Muscle layer of colon (tissue), 2 donors: ENCODE results near the gene THEM4.

Experiments
- H3K27ac ChIP-seq: one replicate; pipeline ENCODE4 v1.7.0; 2013; ENCODE audit warnings: low read depth, mild to moderate bottlenecking, low read length, moderate library complexity
- H3K27me3 ChIP-seq, 2 donors: one replicate each; pipeline ENCODE4 v1.7.0; 2013; ENCODE audit warnings: low read length in 2 of 2, mild to moderate bottlenecking in 2 of 2; ENCODE audit not compliant: insufficient read depth in 2 of 2, control insufficient read depth in 1 of 2
- H3K36me3 ChIP-seq: one replicate; pipeline ENCODE4 v1.7.0; 2013; ENCODE audit warnings: mild to moderate bottlenecking, low read length; ENCODE audit not compliant: insufficient read depth
- H3K4me1 ChIP-seq: one replicate; pipeline ENCODE4 v1.7.0; 2013; ENCODE audit warnings: mild to moderate bottlenecking, low read length; ENCODE audit not compliant: insufficient read depth
- H3K4me3 ChIP-seq, 2 donors: one replicate each; pipeline ENCODE4 v1.7.0; 2013; ENCODE audit warnings: low read length in 2 of 2, low read depth in 1 of 2, mild to moderate bottlenecking in 1 of 2, moderate library complexity in 1 of 2
- H3K9ac ChIP-seq: one replicate; pipeline ENCODE4 v1.7.0; 2013; ENCODE audit warnings: low read length
- H3K9me3 ChIP-seq: one replicate; pipeline ENCODE4 v1.7.0; 2013; ENCODE audit warnings: mild to moderate bottlenecking, low read length
- donor health status: abdominal sarcoma.
- donor health status: Adenocarcinoma of cecum.

Gene THEM4

DNA sequence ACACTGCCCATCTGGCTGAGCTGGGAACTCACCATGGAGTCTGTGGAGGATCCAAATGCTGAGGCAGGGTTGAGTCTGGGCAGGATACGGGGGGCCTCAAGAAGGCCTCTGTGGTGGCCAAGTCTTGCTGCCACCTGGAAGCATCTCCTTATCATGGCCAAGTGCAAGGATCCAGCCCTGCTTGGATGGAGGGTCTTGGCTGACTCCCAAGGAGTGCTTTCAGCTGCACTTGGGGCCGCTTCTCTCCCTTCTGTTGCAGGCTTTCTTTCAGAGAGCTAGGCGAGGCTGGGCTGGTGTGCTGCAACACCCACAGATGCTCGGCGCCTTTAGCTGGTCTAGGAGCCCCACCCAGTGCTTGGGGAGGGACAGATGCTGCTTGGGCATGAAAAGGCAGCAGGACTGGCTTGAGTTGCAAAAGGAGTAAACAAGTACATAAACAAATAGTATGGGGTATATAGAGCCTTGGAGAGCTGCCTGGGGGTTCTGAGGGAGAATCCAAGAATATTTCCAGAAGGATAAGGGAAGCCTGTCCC is 55.8 kb downstream of the THEM4 start, which contains the start of gene THEM5:
TSS of gene THEM5 (minus strand) at position 302 of the 533 bp plus-strand sequence. CDS start at position 155, 147 bp downstream.
- Histone ChIP-seq H3K27me3 (peaks cover 0 to 4% of the 10 kb centered on the region in 2 donors), H3K4me3 (no peak within 1 kb of the TSS), H3K4me1 (no peaks in the 10 kb centered on the region), H3K9me3 (no peaks in the 10 kb centered on the region), H3K9ac (no peak within 1 kb of the TSS), H3K27ac (no peak within 1 kb of the TSS), H3K36me3 (no peaks in the 10 kb centered on the region)

DNA sequence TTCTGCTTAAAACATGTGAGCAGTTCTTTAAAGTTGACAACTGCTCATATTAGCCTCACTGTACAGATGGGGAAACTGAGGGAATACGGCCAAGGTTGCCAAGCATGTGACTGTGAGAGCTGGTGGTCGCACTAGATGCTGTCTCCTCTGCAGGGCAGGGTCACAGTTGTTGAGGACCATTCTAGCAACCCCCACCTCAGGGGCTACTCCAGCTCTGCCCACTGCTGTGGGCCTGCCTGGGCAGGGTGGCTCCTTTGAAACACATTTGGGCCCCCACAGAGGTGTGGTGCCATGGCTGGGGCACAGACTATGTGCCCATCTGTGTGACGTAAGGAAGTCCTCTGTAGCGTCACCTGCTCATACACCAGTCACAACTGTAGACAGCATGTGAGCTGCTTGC is 56.6 kb downstream of the THEM4 start:
- H3K36me3 ChIP-seq, result no peaks in the 10 kb centered on the region
- peaks cover 0 to 4% of the 10 kb centered on the region in 2 donors for H3K27me3 ChIP-seq
- no peak overlapping the region for H3K4me3 ChIP-seq
- H3K9me3 ChIP-seq, result no peaks in the 10 kb centered on the region
- H3K27ac ChIP-seq, result no peak overlapping the region
- no peak overlapping the region for H3K9ac ChIP-seq
- no peaks in the 10 kb centered on the region for H3K4me1 ChIP-seq

DNA sequence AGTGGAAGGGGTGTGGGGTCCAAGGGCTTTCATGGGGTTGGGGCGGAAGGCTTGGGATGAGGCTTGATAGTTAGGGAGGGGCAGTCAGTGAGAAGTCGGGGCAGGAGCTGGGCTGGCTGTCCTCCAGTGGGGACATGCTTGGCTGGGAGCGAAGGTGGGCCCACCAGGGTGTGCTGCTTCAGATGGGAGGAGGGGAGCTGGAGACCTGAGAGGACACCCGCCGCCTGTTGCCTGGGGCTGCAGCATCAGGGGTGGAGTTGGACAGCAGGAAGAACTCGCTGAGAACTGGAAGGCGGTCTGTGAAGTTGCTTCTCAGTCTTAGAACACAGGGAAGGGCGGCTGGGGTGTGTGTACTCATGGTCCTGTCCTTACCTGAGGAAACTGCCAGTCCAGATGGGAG is 57.4 kb downstream of the THEM4 start:
- Histone ChIP-seq H3K9me3 (no peaks in the 10 kb centered on the region), H3K27me3 (peaks cover 0 to 4% of the 10 kb centered on the region in 2 donors), H3K4me1 (no peaks in the 10 kb centered on the region), H3K4me3 (no peak overlapping the region), H3K36me3 (no peaks in the 10 kb centered on the region), H3K9ac (no peak overlapping the region), H3K27ac (no peak overlapping the region)

DNA sequence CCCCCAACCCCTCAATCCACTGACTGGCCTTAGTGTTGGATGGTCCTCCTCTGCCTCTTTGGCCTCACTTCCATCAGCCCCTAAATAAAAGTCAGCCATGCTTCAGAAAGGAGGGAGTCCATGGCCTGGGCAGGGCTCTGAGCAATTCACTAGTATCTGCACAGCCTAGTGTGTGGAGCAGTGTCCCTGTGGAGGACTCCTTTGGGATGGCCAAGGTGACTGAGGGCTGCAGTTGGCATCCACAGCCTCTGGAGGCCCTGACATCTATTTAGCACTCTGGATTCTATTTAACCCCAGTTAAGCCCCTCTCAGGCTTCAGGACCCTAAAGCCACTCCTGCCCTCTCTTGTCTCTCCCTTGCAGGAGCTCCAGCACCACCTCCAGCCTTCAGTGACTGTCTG is 59.4 kb downstream of the THEM4 start:
- H3K36me3 ChIP-seq, result no peaks in the 10 kb centered on the region
- no peaks in the 10 kb centered on the region for H3K9me3 ChIP-seq
- no peak overlapping the region for H3K27ac ChIP-seq
- H3K4me3 ChIP-seq, result no peak overlapping the region
- H3K9ac ChIP-seq, result no peak overlapping the region
- H3K27me3 ChIP-seq, result peaks cover 0 to 9% of the 10 kb centered on the region in 2 donors
- no peaks in the 10 kb centered on the region for H3K4me1 ChIP-seq

DNA sequence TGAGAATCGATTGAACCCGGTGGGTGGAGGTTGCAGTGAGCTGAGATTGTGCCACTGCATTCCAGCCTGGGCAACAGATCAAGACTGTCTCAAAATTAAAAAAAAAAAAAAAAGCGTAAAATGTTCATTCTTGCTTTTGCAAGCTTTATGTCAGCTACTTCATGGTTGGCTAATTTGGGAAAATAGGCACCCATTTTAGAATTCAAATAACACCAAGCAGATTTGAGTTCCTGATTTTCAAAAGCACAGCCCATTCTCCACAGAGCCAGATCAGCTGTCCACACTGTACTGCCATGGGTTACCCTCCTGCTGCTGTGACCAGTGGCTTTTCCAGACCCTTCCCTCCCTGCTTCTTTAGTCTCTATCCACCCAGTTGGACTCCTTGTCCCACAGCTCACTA is 60.2 kb downstream of the THEM4 start:
- Histone ChIP-seq H3K4me3 (no peak overlapping the region), H3K27me3 (peaks cover 0 to 9% of the 10 kb centered on the region in 2 donors), H3K4me1 (no peaks in the 10 kb centered on the region), H3K36me3 (no peaks in the 10 kb centered on the region), H3K9me3 (no peaks in the 10 kb centered on the region), H3K27ac (no peak overlapping the region), H3K9ac (no peak overlapping the region)

DNA sequence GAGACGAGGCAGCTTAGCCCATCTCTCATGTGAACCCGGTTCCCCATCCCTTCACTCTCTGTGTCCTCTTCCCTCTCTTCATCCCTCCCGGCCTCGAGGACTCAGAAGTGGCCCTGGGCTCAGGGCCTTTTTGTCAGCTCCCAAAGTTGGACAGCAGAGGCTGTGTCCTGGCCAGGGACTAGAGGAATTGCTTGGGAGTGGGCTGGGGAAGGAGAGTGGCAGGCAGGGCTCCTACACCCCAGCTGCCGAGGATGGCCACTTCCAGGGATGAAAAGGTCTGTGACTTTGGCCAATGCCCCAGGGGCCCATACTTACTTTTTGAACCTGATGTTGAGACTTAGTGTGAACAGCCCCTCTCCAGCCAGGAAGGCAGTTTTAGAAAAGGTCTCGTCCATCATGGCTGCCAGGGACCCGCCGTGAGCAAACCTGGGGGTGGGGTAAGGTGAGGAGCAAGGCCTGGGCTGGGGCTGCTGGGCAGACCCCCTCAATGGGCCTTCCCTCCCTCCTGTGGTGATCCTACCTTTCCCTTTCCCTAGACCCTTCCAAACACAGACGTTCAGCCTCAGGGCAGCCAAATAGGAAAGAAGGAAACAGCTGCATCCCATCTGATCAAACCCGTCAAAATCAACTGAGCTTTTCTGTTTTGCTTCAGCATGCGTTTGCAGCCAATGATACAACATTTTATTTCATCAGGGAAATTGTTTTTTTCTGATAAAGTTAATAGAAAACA is 61.3 kb downstream of the THEM4 start:
- H3K9me3 ChIP-seq, result no peaks in the 10 kb centered on the region
- H3K27ac ChIP-seq, result no peak overlapping the region
- H3K9ac ChIP-seq, result no peak overlapping the region
- peaks cover 0 to 9% of the 10 kb centered on the region in 2 donors for H3K27me3 ChIP-seq
- H3K36me3 ChIP-seq, result no peaks in the 10 kb centered on the region
- no peaks in the 10 kb centered on the region for H3K4me1 ChIP-seq
- no peak overlapping the region for H3K4me3 ChIP-seq

DNA sequence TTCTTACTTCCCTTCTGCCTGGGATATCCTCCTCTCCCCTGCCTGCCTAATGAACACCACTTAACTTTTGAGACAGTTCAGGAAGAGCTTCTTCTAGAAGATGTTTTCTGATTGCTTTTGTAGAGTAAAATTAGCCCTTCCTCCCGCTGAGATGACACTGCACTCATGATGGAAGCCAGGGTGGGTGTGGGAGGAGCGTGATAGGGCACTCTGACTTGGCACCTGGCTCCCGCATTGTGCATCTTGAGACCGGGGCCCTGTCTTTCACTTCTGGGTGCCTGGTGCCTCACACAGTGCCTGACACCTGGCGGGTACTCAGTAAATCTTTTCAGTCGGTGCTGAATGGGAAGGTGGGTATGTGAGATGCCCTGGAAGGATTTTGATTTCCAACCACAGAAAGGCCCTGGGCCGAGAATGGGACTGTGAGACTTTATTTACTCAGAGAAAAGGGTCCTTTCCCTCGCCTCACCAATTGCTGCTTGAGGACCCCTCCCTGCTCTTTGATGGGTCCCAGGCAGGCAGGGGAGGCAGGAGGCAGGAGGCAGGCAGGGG is 62.5 kb downstream of the THEM4 start:
- Histone ChIP-seq H3K27ac (no peak overlapping the region), H3K4me1 (no peaks in the 10 kb centered on the region), H3K9me3 (no peaks in the 10 kb centered on the region), H3K27me3 (peaks cover 0 to 5% of the 10 kb centered on the region in 2 donors), H3K36me3 (no peaks in the 10 kb centered on the region), H3K9ac (no peak overlapping the region), H3K4me3 (no peak overlapping the region)

DNA sequence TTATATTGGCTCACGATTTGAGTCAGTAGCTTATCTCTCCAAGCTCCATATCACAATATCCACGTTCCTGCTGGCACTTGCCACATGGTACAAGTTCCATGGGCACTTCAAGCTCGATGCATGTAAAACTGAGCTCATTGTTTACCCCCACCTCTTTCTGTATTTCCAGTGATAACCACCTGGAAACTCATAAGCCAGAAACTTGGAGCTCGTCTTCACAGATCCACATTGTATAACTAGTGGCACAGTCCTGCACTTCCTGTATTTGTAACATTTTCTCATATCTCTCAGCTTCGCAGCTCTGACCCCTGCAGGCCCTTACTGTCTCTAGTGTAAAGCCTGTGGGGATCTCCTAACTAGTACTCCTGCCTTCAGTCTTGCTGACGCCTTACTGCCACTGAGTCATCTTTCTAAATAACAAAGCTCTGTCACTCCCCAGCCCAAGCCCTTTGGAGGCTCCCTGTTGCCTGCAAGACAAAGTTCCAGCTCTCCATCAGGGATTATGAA is 63.2 kb downstream of the THEM4 start:
- peaks cover 2 to 5% of the 10 kb centered on the region in 2 donors for H3K27me3 ChIP-seq
- H3K9ac ChIP-seq, result no peak overlapping the region
- H3K4me3 ChIP-seq, result no peak overlapping the region
- no peak overlapping the region for H3K27ac ChIP-seq
- H3K9me3 ChIP-seq, result no peaks in the 10 kb centered on the region
- no peaks in the 10 kb centered on the region for H3K36me3 ChIP-seq
- no peaks in the 10 kb centered on the region for H3K4me1 ChIP-seq

DNA sequence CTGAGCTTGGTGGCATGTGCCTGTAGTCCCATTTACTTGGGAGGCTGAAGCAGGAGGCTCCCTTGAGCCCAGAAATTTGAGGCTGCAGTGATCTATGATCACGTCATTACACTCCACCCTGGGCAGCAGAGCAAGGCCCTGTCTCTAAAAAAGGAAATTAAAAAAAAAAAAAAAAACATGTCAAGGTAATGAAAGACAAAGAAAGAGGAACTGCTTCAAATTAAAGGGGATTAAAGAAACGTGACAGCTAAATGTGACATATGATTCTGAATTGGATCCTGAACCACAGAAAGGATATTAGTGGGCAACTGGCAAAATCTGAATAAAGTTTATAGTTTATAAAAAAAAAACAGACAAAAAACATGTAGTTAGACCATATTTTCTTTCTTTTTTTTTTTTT is 65.9 kb downstream of the THEM4 start:
- no peak overlapping the region for H3K9ac ChIP-seq
- H3K27ac ChIP-seq, result no peak overlapping the region
- no peaks in the 10 kb centered on the region for H3K36me3 ChIP-seq
- no peaks in the 10 kb centered on the region for H3K9me3 ChIP-seq
- H3K4me1 ChIP-seq, result peaks cover 12% of the 10 kb centered on the region
- H3K4me3 ChIP-seq, result no peak overlapping the region
- peaks cover 26 to 27% of the 10 kb centered on the region in 2 donors for H3K27me3 ChIP-seq

DNA sequence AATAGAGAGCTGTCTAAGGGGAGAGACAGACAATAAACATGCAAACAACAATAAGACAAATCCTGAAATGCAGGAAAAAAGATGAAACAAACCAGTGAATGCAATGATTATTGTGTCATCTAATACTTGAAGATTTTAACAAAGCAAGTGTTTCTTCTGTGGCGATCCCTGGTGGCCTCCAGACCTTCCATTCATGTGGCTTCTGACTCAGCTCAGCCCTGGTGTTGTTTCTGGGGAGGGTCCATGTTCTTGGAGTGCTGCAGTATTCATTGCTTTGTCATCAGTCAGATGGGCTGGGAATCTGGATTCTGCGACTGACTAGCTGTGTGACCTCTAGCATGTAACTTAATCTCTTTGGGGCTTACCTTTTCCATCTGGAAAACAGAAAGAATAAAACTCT is 68.2 kb downstream of the THEM4 start:
- Histone ChIP-seq H3K9ac (no peak overlapping the region), H3K36me3 (no peaks in the 10 kb centered on the region), H3K27me3 (peaks cover 41% of the 10 kb centered on the region in 2 donors), H3K4me1 (peaks cover 16% of the 10 kb centered on the region), H3K4me3 (no peak overlapping the region), H3K9me3 (no peaks in the 10 kb centered on the region), H3K27ac (no peak overlapping the region)

DNA sequence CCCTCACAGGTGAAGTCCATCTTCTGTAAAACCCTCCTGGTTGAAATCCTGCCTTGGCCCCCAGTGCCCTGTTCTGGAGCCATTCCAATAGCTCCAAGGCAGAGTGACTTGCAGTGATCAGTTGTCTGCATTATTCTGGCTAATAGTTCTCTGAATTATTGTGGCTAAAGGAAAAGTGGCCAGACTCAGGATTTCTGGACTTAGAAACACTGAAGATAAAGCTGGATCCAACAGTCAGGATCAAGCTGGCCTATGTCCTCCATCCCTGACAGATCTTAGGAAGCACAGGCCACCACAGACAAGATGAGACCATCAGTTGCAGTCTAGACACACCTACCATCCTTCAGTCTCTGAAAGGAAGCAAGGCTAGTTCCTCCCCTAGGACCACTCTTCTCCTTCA is 68.9 kb downstream of the THEM4 start:
- Histone ChIP-seq H3K4me1 (peaks cover 16% of the 10 kb centered on the region), H3K9ac (no peak overlapping the region), H3K4me3 (no peak overlapping the region), H3K27me3 (peaks cover 39 to 42% of the 10 kb centered on the region in 2 donors), H3K27ac (no peak overlapping the region), H3K36me3 (no peaks in the 10 kb centered on the region), H3K9me3 (no peaks in the 10 kb centered on the region)
